PFSK-1 (cell line): ENCODE results near the gene YARS1.

Experiments
- FOXP2 ChIP-seq: optimal IDR thresholded peaks from 2 replicates; pipeline ENCODE3; 2011; ENCODE audit warnings: borderline replicate concordance, control low read depth, inconsistent platforms; ENCODE audit not compliant: insufficient read depth; ENCODE audit errors: extremely low read length, extremely low read depth
- POLR2AphosphoS5 ChIP-seq: IDR thresholded peaks from 2 replicates; pipeline ENCODE4 v1.6.1; 2012; ENCODE audit warnings: low read depth, mild to moderate bottlenecking, control low read depth, low read length, moderate library complexity
- REST ChIP-seq, 2 experiments: IDR thresholded peaks; 2 replicates each; pipeline versions ENCODE4 v1.6.1 to v1.8.0; 2011 to 2012; ENCODE audit warnings: low read depth in 2 of 2, low read length in 2 of 2, control low read depth in 1 of 2, inconsistent platforms in 1 of 2, mild to moderate bottlenecking in 1 of 2, moderate library complexity in 1 of 2; ENCODE audit not compliant: insufficient read depth in 1 of 2
- SIN3A ChIP-seq: IDR thresholded peaks from 2 replicates; pipeline ENCODE4 v1.6.1; 2012; ENCODE audit warnings: mild to moderate bottlenecking, low read length, moderate library complexity, borderline replicate concordance; ENCODE audit not compliant: insufficient read depth
- TAF1 ChIP-seq: IDR thresholded peaks from 2 replicates; pipeline ENCODE4 v1.6.1; 2012; ENCODE audit warnings: low read length, control low read depth, borderline replicate concordance; ENCODE audit not compliant: insufficient read depth

The YARS1 gene

GRCh38 chr1:32774950-32775634 lies 42.1 kb downstream of the YARS1 start:
- TF ChIP-seq SIN3A, result no peak
- TF ChIP-seq POLR2AphosphoS5, result 0 out of 2 replicates have a peak, but pooled peaks have one; percentile 11
- TF ChIP-seq TAF1, result no peak

- TF ChIP-seq SIN3A (no peak), POLR2AphosphoS5 (no peak), FOXP2 (no peak), REST (IDR thresholded peaks at IDR 0.05; ENCODE audit: insufficient read depth in 1 of 2, low read depth in 2 of 2, low read length in 2 of 2) (no peak), TAF1 (no peak)
Observed at GRCh38 chr1:32774464-32774808, 42.7 kb downstream of the YARS1 start.

GRCh38 chr1:32773764-32774463 lies 43.2 kb downstream of the YARS1 start:
- TF ChIP-seq SIN3A (no peak), POLR2AphosphoS5 (peak; percentile 47; the same call in 1 of the 2 replicates)

GRCh38 chr1:32773018-32773763 lies 44.0 kb downstream of the YARS1 start:
- TF ChIP-seq SIN3A (no peak), POLR2AphosphoS5 (peak; percentile 26)

GRCh38 chr1:32772281-32773017 lies 44.7 kb downstream of the YARS1 start:
- TF ChIP-seq FOXP2, result no peak
- TF ChIP-seq REST (IDR thresholded peaks at IDR 0.05; ENCODE audit: insufficient read depth in 1 of 2, low read depth in 2 of 2, low read length in 2 of 2), result no peak

GRCh38 chr1:32771561-32772280 lies 45.4 kb downstream of the YARS1 start:
- no peak for TF ChIP-seq REST (IDR thresholded peaks at IDR 0.05; ENCODE audit: insufficient read depth in 1 of 2, low read depth in 2 of 2, low read length in 2 of 2)
- TF ChIP-seq POLR2AphosphoS5, result no peak
- TF ChIP-seq TAF1, result no peak
- no peak for TF ChIP-seq SIN3A
- no peak for TF ChIP-seq FOXP2
